HG03159 (cell line): ENCODE results near the gene CLDN25.

Experiments
- ATAC-seq: cut with Tn5 transposase; IDR thresholded peaks from one replicate; pipeline ENCODE4 v1.9.1; 2021; ENCODE audit warnings: mild to moderate bottlenecking, moderate library complexity; ENCODE audit not compliant: unreplicated experiment

The CLDN25 gene

DNA sequence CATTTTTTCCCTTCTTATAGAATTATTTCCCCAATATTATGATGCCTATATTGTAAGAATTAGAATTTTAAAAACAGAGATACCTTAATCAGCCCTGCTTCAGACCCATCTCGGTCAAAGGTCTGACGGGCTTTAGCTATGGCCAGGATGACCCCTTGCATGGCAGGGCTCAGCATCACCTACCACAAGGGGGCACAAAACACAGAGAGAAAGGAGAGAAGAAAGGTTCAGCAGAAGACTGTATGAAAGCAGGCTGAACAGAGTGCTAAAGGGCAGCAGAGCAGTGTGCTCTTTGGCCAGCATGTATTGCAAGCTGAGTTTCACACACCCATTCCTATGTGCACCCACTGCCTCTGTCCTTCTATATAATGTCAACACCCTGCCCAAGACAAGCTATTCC lies 26.8 kb downstream of the CLDN25 start:
- ATAC-seq: no peak

DNA sequence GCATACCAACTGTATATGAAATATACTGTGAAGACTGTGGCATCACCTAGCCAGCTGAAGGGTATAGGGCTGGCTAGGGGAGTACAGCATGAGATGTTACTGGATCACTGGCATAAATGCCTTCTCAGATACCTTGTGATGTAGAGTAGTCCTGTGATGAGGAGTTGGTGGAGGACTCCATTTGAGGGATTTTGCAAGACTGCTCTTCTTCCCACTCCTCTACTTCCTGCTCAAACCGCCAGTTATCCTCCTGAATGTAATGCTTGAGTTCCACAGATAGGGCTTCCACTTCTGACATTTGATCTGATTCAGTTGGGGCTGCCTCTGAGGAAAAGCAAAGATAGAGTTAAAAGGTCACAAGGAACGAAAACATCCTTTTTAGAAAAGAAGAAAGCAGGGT lies 29.3 kb downstream of the CLDN25 start:
- ATAC-seq: no peak

DNA sequence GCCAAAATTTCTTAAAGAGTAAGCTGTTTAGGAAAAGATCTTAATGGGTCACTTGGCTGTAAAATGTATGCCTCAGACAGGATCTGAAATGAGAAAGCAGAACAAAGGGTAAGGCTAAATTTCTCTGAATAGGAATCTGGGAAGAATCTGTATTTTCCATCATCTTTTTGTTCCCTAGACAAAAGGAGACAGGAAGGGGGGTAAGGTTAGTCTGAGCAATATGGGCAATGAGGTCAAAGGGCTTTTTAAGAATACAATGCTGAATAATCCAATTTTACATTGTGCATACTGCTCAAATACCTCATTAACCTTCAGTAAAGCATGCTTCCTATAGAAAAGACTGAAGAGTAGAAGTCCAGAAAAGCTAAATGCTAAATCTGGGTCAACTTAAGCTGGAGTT lies 34.6 kb downstream of the CLDN25 start:
- ATAC-seq: no peak

GRCh38 chr11:113817162-113817561 lies 37.6 kb downstream of the CLDN25 start:
- ATAC-seq: no peak

DNA sequence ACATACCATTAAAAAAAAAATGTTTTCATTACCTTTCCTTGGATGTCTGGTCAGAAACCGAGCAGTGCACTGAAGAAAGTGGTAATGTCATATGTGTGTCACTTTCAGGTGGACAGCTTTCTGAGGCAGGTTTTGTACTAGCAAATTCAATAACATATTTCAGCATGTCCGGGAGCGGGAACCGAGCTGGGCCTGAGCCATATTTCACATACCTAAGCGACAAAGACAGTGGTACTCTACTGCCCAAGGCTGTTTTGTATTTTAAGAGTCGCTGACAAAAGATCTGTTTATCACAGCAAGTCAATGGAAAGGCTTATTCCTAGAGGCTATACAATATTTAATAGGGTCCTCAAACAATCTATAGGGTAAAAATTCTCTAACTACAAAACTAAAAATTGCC lies 38.0 kb downstream of the CLDN25 start:
- no peak for ATAC-seq

DNA sequence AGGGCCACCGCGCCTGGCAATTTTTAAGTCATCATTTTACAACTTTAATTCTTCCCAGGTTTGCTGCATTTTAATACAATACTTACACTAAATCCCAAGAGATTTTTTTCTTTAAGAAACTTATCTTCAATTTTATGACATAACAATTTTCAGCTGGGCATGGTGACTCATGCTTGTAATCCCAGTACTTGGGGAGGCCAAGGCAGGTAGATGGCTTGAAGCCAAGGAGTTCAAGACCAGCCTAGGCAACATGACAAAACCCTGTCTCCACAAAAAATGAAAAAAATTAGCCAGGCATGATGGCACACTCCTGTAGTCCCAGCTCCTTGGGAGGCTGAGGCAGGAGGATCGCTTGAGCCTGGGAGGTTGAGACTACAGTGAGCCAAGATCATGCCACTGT lies 38.8 kb downstream of the CLDN25 start:
- no peak for ATAC-seq

DNA sequence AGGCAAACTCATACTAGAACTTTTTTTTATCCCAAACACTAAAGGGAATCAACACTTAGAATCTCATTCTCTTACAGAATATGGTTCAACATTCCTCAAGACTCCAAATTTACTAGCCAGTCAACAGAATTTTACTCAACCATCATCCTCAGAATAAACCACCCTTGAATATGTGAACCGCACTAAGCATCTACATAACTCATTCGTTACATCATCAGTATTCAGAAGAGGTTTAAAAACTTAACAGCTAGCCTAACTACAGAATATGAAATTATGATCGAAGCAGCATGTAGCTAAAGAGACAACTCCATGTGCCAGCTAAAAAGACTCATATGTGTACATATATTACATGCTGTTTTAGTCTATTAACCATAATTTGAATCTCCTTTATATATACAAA lies 47.9 kb downstream of the CLDN25 start:
- ATAC-seq: no peak

GRCh38 chr11:113828191-113828590 lies 48.6 kb downstream of the CLDN25 start:
- no peak for ATAC-seq

- no peak for ATAC-seq
Measured at GRCh38 chr11:113829751-113830150, 50.2 kb downstream of the CLDN25 start.
